Prostate gland (tissue), 2 donors: ENCODE results near the gene STPG3.

Source experiments
- CTCF ChIP-seq, 4 experiments: fragments of 200-600 bp in 2 of 4; fragments of 450-650 bp in 2 of 4; sonication (generic) in 2 of 4; IDR thresholded peaks; 1 replicate in 3 of 4; 2 replicates in 1 of 4; pipeline ENCODE4 v1.5.1; 2016 to 2019; ENCODE audit warnings: antibody characterized with exemption in 4 of 4, mild to moderate bottlenecking in 2 of 4, moderate library complexity in 2 of 4
- POLR2AphosphoS5 ChIP-seq: sonication (generic); formaldehyde crosslinking; IDR thresholded peaks from one replicate; pipeline ENCODE4 v1.6.1; 2017; ENCODE audit warnings: antibody characterized with exemption

GRCh38 chr9:137299203-137299565 lies 48.1 kb downstream of the STPG3 start:
- TF ChIP-seq CTCF (IDR thresholded peaks at IDR 0.05) (no peak), POLR2AphosphoS5 (no peak)
